Epithelial cell of proximal tubule (primary cell): Measurements from ENCODE around the gene TRAK1. TPM values are rescaled to one million over a fixed set of nuclear protein-coding genes. Genes with fewer than 3 reads are reported as not detected.
A peak's percentile ranks its signal among the peaks of the same experiment; 100 is the strongest.

Experiments used
- DNase-seq: peaks from one replicate; pipeline ENCODE4 v3.0.0-alpha.2; 2011; ENCODE audit warnings: low read depth
- H3K4me3 ChIP-seq: 2 replicates; pipeline ENCODE4 v1.5.1; 2011; ENCODE audit warnings: low read depth, mild to moderate bottlenecking, low read length
- total RNA-seq: library from RNA; depleted of rRNA; stranded (reverse); fragments of >200 nt; gene quantifications from 2 replicates; pipeline ENCODE4 v1.2.3, GENCODE V29; 2015
- TF ChIP-seq, protein P1 (sequence below): conservative IDR thresholded peaks from 2 replicates; pipeline ENCODE4 v1.5.1; 2012; ENCODE audit warnings: low read depth, mild to moderate bottlenecking, low read length

The TRAK1 gene
- total RNA-seq, 1 donor from 2014 or later = 22.4 TPM

DNA sequence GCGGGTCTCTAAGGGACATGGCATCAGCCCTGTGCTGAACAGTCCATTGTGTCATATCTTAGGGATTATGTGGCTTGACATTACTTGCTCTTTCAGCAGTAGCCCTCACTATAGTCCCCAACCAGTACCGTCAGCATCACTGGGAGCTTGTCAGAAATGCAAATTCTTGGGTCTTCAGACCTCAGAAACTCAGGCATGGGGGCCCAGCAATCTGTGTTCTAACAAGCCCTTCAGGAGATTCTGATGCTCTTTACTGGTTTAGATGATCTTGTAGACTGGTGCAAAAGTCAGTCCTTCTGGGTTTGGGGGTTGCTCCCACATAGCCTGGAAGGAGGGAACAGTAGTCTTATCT is 39.0 kb upstream of the TRAK1 start:
- H3K4me3 ChIP-seq = no peak overlapping the region
- no peak for DNase-seq
- TF ChIP-seq, protein P1, sequence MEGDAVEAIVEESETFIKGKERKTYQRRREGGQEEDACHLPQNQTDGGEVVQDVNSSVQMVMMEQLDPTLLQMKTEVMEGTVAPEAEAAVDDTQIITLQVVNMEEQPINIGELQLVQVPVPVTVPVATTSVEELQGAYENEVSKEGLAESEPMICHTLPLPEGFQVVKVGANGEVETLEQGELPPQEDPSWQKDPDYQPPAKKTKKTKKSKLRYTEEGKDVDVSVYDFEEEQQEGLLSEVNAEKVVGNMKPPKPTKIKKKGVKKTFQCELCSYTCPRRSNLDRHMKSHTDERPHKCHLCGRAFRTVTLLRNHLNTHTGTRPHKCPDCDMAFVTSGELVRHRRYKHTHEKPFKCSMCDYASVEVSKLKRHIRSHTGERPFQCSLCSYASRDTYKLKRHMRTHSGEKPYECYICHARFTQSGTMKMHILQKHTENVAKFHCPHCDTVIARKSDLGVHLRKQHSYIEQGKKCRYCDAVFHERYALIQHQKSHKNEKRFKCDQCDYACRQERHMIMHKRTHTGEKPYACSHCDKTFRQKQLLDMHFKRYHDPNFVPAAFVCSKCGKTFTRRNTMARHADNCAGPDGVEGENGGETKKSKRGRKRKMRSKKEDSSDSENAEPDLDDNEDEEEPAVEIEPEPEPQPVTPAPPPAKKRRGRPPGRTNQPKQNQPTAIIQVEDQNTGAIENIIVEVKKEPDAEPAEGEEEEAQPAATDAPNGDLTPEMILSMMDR = no peak

DNA sequence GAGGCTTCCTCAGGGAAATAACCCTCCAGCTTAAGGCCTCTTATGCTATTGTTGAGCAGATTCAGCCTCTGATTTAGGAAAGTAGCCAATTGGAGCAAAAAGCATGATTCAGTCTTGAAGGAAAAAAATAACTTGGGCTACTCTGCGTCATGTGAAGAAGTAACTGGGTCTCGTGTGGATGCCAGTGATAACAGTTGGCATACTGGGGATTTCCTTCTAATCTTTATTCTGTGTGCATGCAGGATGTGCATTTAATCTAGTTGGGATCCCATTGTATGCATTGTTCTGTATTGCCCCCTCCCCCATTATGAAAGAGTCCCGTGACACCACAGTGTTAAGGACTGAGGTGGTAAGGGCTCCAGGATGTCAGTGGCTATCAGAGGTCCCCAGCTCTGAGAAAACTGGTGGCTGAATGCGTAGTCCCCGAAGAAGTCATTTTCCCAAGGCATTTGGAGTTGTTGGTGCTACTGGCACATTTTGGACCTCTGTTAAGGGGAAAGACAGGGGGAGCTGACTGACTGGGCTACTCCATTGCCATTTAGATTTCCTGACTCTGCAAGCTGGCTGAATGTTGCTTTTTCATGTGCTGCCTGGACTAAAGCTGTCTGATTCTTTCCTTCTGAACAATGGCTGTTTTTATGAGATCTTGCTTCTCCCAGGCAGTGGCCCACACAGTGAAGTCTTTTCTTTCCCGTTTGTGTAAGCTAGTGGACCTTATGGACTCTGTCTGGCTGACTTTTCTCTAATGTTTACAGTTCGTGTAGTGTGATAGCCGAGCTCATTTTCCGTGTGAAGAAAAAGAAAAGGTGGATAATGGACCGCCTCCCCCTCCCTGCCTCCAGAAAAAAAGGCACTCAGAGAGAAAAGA is 38.4 kb upstream of the TRAK1 start:
- TF ChIP-seq, protein P1 = no peak
- H3K4me3 ChIP-seq = no peak overlapping the region
- no peak for DNase-seq

DNA sequence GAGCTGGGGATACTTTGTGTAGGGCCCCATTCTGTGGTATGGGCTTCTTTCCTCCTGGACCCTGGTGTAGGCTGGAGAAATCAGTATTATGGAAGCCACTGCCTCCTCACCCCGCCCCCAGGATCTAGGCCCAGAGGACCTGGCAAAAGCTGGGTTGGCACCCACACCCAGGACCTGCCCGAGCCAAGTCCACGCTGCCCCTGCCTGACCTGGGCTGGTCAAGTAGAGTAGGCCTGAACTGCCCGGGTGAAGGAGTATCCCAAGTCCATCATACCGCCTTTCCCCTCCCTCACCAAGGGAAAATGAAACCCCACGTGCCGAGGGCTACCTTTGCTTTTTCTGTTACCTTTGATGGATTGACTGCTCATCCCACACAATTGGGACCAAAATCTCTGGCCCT is 37.7 kb upstream of the TRAK1 start:
- no peak for DNase-seq
- TF ChIP-seq, protein P1 = no peak

DNA sequence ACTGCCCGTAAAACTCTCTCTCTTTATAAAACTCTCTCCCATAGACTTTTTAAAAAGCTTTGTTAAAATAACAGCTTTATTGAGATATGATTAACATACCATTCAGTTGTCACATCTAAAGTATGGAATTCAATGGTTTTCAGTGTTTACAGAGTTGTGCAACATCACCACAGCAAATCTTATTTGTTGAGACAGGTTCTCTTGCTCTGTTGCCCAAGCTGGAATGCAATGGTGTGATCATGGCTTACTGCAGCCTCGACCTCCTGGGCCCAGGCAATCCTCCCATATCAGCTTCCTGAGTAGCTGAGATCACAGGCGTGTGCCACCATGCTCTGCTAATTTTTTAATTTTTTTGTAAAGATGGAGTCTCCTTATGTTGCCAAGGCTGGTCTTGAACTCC is 35.9 kb upstream of the TRAK1 start:
- DNase-seq = peak; percentile 61
- TF ChIP-seq, protein P1 = no peak
- no peak overlapping the region for H3K4me3 ChIP-seq

More for the DNA sequence above, 37.7 kb upstream of the TRAK1 start:
- H3K4me3 ChIP-seq = no peak overlapping the region

DNA sequence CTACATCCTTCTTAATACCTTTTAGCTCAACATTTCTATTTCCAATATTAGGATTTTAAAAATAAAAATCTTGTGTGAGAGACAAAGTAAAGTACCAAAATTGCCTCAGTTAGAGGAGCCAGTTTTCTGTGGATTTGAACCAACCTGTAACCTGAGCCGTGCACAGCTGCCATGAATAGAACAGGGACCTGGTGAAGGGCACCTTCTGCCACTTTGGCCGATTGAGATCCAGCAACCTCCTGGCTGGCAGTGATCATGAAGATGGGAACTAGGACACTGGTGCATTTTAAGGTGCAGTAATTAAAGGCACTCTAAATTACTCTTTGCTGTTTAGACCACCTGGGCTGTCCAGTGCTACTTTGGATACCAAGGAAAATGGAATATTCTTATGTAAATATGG is 34.3 kb upstream of the TRAK1 start:
- H3K4me3 ChIP-seq = no peak overlapping the region
- DNase-seq = no peak
- TF ChIP-seq, protein P1 = no peak

DNA sequence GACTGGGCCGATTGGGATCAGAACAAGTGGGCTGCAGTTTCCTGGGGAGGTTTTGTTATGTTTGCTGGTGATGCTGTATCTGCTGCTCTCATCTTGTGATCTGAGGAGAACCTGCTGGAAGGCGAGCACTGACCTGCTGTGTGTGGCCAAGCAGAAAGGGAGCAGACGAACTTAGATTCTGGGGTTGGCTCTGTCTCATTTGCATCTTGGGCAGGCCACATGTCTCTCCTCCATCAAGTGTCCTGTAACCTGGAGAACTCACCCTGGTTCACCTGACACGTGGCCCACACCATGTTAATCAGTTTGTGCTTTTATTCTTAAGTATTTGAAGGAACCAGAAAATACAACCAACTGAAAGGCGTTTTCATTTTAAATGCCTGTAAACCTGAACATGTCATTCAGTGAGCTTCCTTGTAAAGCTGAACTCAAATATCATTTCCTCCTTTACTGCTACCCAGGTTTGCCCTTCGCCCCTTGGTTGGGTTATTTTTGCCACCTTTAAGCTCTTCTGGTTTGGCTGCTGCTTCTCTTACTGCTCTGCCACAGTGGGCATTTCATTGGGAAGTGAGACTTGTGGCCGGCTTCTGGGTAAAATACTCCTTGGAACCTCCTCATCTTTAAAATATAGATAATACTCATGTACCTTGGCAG is 33.5 kb upstream of the TRAK1 start:
- TF ChIP-seq, protein P1 = no peak
- H3K4me3 ChIP-seq = no peak overlapping the region
- no peak for DNase-seq
